Measurements from ENCODE around the gene GNLY.

GNLY gene

GRCh38 chr2:85704800-85705679 lies 10.9 kb downstream of the GNLY start:
- Histone ChIP-seq H3K27me3 (ENCODE audit: insufficient read depth, low read length) (no peaks in the 10 kb centered on the region; the same call in 1 of the 2 replicates), H3K36me3 (ENCODE audit: insufficient read depth, low read length) (no peaks in the 10 kb centered on the region), H2AFZ (ENCODE audit: low read length) (no peak overlapping the region), H3F3A (ENCODE audit: insufficient read depth, low read length) (no peaks in the 10 kb centered on the region), H3K4me2 (ENCODE audit: low read length) (no peak overlapping the region), H3K4me3 (ENCODE audit: low read depth, low read length, poor library complexity, severe bottlenecking) (no peak overlapping the region), H4K20me1 (ENCODE audit: insufficient read depth, low read length) (no peaks in the 10 kb centered on the region), H3K9me2 (ENCODE audit: low read depth, low read length) (no peaks in the 10 kb centered on the region), H3K9me3 (ENCODE audit: low read length) (no peaks in the 10 kb centered on the region), H3K9ac (ENCODE audit: low read length) (no peak overlapping the region), H3K4me1 (ENCODE audit: insufficient read depth, low read length, severe bottlenecking) (peaks cover 6% of the 10 kb centered on the region), H3K27ac (ENCODE audit: low read depth, low read length, poor library complexity, severe bottlenecking) (no peak overlapping the region), H3K79me2 (ENCODE audit: insufficient read depth, low read length) (no peaks in the 10 kb centered on the region)
- no peak for TF ChIP-seq CTCF (IDR thresholded peaks at IDR 0.05; ENCODE audit: low read length)
- TF ChIP-seq EZH2 (IDR thresholded peaks at IDR 0.05; ENCODE audit: borderline replicate concordance, low read length): no peak

- H3K79me2 ChIP-seq (ENCODE audit: insufficient read depth, low read length): no peaks in the 10 kb centered on the region
- H2AFZ ChIP-seq (ENCODE audit: low read length): no peak overlapping the region
- H3K27ac ChIP-seq (ENCODE audit: low read depth, low read length, poor library complexity, severe bottlenecking): no peak overlapping the region
- no peaks in the 10 kb centered on the region for H3K36me3 ChIP-seq (ENCODE audit: insufficient read depth, low read length)
- H3K4me3 ChIP-seq (ENCODE audit: low read depth, low read length, poor library complexity, severe bottlenecking): no peak overlapping the region
- no peaks in the 10 kb centered on the region for H3K9me3 ChIP-seq (ENCODE audit: low read length)
- H3K27me3 ChIP-seq (ENCODE audit: insufficient read depth, low read length): peaks cover 1% of the 10 kb centered on the region
- H3K4me1 ChIP-seq (ENCODE audit: insufficient read depth, low read length, severe bottlenecking): peaks cover 6% of the 10 kb centered on the region
- TF ChIP-seq CTCF (IDR thresholded peaks at IDR 0.05; ENCODE audit: low read length) (no peak), EZH2 (IDR thresholded peaks at IDR 0.05; ENCODE audit: borderline replicate concordance, low read length) (no peak)
- no peak overlapping the region for H3K9ac ChIP-seq (ENCODE audit: low read length)
- H3K9me2 ChIP-seq (ENCODE audit: low read depth, low read length): no peaks in the 10 kb centered on the region
- H3F3A ChIP-seq (ENCODE audit: insufficient read depth, low read length): no peaks in the 10 kb centered on the region
- no peaks in the 10 kb centered on the region for H4K20me1 ChIP-seq (ENCODE audit: insufficient read depth, low read length)
- no peak overlapping the region for H3K4me2 ChIP-seq (ENCODE audit: low read length)
Measured at GRCh38 chr2:85705680-85706039, 11.5 kb downstream of the GNLY start.

- Histone ChIP-seq H3F3A (ENCODE audit: insufficient read depth, low read length) (no peaks in the 10 kb centered on the region), H3K9me2 (ENCODE audit: low read depth, low read length) (no peaks in the 10 kb centered on the region), H3K4me1 (ENCODE audit: insufficient read depth, low read length, severe bottlenecking) (peaks cover 6% of the 10 kb centered on the region), H3K36me3 (ENCODE audit: insufficient read depth, low read length) (no peaks in the 10 kb centered on the region), H3K9me3 (ENCODE audit: low read length) (no peaks in the 10 kb centered on the region), H3K9ac (ENCODE audit: low read length) (no peak overlapping the region), H3K27me3 (ENCODE audit: insufficient read depth, low read length) (peaks cover 5% of the 10 kb centered on the region), H3K4me3 (ENCODE audit: low read depth, low read length, poor library complexity, severe bottlenecking) (no peak overlapping the region), H4K20me1 (ENCODE audit: insufficient read depth, low read length) (no peaks in the 10 kb centered on the region), H2AFZ (ENCODE audit: low read length) (no peak overlapping the region), H3K79me2 (ENCODE audit: insufficient read depth, low read length) (no peaks in the 10 kb centered on the region), H3K4me2 (ENCODE audit: low read length) (no peak overlapping the region), H3K27ac (ENCODE audit: low read depth, low read length, poor library complexity, severe bottlenecking) (no peak overlapping the region)
- TF ChIP-seq EZH2 (IDR thresholded peaks at IDR 0.05; ENCODE audit: borderline replicate concordance, low read length) (no peak), CTCF (IDR thresholded peaks at IDR 0.05; ENCODE audit: low read length) (no peak)
Measured at GRCh38 chr2:85706063-85706462, 11.9 kb downstream of the GNLY start.

Measured in OCI-LY1 (cell line).